NCI-H1048 (cell line): ENCODE results near the gene ZFYVE28.

Source experiments
- DNase-seq: peaks from one replicate; lab custom pipeline; 2025; lab: John Stamatoyannopoulos, UW

The ZFYVE28 gene

GRCh38 chr4:2352171-2352570, 66.3 kb downstream of the ZFYVE28 start:
- no peak for DNase-seq

- DNase-seq: no peak
Measured at GRCh38 chr4:2350982-2351381, 67.5 kb downstream of the ZFYVE28 start.

GRCh38 chr4:2348786-2349185, 69.7 kb downstream of the ZFYVE28 start:
- no peak for DNase-seq

DNA sequence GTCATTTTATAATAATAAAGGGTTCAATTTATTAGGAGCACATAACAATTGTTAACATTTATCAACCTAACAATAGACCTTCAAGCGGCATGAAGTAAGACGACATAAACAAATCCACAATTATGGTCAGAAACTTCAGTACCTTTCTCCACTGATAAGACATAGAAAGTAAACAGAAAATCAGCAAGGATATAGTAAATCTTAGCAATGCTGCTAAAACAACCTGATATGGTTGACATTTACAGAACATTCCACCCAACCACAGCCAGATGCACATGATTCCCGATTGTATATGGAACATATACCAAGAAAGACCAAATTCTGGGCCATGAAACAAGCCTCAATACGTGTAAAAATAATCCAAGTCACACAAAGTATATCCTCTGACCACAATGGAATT, 71.3 kb downstream of the ZFYVE28 start:
- DNase-seq: no peak

DNA sequence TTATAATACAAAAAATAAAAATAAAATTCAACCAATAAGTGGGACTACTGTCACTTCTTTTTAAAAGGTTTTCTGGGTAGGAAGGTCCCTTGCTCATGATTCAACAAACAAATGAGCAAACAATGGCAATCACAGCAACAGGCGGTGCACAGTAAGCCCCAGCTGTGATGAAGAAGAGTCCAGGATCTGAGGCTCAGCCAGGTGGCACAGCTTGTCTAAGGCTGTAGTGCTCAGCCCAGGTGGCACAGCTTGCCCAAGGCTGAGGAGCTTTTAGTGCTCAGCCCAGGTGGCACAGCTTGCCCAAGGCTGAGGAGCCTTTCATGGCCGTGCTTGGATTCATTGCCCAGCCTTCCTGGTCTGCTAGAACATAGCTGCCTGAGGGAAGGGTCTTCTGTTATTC, 75.0 kb downstream of the ZFYVE28 start:
- DNase-seq: no peak

DNA sequence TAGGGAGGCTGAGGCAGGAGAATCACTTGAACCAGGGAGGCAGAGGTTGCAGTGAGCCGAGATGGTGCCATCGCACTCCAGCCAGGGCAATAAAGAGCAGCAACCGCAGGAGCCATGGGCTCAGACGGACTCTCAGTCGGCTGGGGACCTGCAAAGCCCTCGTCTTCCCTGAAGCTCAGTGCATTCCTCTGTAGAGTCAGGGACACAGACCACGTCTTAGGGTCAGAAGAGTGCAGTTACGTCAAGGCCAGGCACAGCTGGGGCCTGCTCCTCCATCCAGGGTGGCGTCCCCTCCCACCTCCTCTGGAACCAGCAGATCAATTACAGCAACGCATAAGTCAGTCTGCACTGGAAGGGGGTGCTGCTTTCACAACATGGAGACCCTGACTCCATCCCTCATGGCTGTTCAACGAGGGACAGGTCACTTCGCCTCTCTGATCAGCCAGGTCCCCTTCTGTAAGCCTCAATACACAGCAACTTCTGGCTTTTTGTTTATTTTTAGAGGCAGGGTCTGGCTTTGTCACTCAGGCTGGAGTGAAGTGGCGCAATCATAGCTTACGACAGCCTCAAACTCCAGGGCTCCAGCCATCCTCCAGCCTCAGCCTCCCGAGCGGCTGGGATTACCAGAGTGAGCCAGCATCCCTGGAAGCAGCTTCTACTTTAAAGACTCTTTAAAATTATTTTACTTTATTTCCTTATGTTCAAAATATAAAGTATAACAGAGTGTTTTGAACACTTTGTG, 76.4 kb downstream of the ZFYVE28 start:
- no peak for DNase-seq

GRCh38 chr4:2341261-2341841, 77.1 kb downstream of the ZFYVE28 start:
- no peak for DNase-seq

DNA sequence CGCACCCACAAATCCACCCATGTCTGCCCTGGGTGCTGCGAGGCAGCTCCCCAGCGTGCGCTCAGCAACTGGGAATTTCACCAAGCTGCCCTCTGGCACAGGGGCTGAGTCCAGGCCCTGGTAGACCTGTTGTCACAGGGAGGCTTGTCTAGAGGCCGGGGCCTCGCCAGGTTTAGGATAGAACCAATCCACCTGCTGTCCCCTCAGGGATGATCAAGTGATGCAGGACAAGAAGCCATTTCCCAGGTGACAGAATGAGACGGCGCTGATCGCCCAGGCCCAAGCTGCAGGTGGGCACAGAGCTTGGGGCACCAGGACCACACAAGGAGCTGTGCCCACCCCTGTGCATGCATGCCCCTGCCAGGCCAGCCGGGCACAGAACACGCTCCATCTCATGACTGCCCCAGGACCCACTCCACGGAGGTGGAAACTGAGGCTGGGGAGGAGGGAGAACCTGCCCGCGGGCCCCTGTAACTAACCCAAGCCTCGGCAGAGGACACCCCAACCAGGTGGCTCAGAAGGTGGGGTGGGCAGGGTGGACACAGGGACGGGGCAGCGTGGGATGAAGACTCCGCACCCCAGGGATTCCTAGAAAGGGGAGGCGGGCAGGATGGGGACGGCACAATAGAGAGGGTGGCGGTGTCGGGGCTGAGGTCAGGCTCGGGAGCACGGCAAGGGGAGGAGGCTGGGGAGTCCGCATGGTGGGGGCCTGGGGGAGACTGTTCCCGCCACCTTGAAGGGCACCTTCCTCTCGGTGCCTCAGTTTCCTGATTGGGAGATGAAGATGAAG, 78.0 kb downstream of the ZFYVE28 start:
- no peak for DNase-seq

- DNase-seq: no peak
Measured at GRCh38 chr4:2339458-2340271, 78.8 kb downstream of the ZFYVE28 start.

DNA sequence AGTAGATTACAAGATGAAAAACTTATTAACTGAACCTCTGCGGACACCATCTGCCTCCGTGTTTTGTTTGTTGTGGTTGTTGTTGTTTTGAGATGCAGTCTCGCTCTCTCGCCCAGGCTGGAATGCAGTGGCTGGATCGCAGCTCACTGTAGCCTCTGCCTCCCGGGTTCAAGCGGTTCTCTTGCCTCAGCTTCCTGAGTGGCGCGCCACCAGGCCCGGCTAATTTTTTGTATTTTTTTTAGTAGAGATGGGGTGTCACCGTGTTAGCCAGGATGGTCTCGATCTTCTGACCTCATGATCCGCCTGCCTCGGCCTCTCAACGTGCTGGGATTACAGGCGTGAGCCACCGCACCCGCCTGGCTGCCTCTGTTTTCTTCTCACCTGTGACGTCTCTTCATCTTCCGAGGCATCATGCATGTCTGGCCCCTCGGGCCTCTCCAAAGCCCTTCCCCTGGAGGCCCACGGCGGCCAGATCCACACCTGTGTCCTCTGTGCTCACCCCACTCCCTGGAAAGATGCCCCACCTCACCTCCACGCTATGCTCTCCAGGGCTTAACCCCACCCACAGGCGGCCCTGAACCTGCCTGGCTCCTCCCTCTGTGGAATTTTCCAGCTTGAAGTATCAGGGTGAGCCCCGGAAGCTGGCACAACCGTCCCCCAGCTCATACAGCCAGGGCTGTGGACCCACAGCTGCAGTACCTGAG, 79.5 kb downstream of the ZFYVE28 start:
- no peak for DNase-seq

GRCh38 chr4:2337896-2338295, 80.5 kb downstream of the ZFYVE28 start:
- no peak for DNase-seq

DNA sequence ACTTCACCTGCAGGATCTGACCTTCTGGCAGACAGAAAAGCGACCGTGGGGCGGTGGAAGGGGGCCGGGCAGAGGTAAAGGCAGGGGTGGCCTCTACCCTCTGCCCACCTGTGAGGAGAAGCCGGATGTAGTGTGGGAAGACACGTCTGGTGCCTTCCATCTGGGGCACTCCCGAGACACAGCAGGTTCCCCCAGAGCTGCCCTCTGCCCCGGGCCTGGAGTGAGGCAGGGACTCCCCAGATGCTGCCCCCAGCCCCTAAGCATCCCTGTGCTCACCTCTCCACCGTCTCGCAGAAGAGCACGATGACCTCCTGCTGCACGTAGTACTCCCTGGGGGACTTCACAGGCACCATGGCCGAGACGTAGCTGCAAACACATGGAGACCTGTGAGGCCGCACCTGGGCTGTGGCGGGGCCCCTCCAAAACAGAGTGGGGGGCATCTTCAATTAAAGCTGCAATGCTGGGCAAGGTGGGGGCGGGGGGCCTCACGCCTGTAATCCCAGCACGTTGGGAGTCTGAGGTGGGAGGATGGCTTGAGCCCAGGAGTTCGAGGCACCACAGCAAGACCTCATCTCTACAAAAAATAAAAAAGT, 81.2 kb downstream of the ZFYVE28 start:
- no peak for DNase-seq

GRCh38 chr4:2336659-2337058, 81.8 kb downstream of the ZFYVE28 start:
- DNase-seq: no peak

DNA sequence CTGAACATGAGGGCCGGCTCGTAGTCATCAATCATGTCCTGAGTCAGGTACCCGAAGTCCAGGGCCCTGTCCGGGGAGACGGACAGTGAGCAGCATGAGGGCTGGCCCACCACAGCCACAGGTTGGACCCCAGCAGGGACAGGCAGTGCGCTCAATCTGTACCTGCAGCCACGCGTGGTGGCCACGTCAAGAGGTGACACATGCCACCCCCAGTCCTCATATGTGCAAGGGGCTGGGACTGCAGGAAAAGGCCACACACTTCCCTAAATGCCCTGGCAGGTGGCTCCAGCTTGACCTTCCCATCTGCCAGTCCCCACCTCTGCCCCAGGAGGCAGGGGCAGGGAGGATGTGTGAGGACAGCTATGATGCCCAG, 82.7 kb downstream of the ZFYVE28 start:
- no peak for DNase-seq

DNA sequence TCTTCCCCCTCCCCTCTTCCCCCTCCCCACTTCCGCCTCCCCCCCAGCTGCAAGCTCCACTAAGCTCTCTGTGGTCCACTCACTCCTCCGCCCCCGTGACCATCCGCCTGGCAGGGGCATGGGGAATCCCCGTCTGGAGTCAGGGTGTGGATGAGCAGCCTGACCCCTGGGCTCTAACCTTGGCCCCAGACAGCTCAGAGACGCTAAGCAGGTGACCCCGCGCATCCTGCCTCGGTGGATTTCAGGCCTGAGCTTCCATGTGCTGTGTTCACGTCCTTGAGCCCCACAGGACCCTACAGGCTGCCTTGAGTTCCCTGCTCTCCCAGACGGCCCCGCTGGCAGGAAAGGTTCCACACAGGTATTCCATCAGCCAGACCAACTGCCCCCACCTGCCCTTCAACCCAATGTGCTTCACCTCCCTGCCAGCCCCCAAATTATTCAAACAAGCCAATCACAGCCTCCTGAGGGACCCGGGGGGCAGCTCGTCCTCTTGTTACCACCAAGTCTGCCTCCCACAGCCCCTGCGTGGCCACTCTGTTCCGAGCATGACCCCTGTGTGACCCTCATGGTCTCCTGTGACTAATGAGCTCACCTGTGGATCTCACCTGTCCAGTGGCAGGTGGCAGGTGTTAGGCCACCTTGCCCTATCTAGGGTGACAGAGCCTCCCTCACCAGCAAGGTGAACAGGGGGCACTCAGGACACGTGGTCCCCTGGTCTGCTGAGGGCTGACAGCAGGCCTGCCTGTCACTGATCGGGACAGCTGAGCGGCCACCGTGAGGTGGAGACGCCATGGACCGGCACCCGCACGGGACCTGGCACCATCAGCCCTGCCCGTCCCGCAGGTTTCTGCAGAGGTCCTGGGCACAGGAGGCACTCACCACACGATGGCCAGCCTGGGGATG, 83.4 kb downstream of the ZFYVE28 start:
- no peak for DNase-seq

- DNase-seq: no peak
Measured at GRCh38 chr4:2333916-2334644, 84.4 kb downstream of the ZFYVE28 start.

DNA sequence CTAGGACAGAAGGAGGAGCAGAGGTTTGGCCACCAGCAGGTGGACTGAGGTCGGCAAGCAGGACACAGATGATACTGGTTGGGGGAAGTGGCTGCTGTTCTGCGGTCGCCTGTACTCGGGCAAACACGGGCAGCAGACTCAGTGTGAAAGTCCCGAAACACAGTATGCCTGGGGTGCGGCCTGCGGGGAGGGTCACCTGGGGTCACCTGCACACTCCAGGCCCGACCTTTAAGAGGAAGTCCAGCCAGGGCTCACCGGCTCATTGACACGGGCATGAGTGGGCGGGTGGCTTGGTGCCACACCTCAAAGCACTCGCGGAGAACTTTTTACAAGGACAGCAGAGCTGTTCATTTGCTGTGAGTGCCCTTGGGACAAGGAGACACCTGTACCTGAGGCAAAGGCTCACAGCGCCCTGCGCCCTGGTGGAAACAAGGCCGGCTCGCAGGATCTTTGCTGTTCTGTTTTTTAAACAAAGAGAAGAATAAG, 85.0 kb downstream of the ZFYVE28 start:
- DNase-seq: no peak

DNA sequence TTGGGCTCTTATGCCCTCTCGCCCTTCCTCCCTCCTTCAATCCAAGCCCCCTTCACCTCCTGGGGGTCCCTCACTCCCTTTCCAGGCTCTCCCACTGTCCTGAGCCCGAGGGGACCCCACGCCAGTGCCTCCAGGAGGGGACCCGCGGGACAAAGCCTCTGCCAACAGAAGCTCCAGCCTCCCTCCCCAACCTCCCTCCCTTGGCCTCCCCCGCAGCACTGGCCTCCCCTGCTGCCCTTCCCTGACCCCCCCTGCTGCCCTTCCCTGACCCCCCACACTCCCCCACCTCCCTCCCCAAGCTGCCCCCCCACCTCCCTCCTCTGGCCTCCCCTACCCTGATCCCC, 85.5 kb downstream of the ZFYVE28 start:
- DNase-seq: no peak

DNA sequence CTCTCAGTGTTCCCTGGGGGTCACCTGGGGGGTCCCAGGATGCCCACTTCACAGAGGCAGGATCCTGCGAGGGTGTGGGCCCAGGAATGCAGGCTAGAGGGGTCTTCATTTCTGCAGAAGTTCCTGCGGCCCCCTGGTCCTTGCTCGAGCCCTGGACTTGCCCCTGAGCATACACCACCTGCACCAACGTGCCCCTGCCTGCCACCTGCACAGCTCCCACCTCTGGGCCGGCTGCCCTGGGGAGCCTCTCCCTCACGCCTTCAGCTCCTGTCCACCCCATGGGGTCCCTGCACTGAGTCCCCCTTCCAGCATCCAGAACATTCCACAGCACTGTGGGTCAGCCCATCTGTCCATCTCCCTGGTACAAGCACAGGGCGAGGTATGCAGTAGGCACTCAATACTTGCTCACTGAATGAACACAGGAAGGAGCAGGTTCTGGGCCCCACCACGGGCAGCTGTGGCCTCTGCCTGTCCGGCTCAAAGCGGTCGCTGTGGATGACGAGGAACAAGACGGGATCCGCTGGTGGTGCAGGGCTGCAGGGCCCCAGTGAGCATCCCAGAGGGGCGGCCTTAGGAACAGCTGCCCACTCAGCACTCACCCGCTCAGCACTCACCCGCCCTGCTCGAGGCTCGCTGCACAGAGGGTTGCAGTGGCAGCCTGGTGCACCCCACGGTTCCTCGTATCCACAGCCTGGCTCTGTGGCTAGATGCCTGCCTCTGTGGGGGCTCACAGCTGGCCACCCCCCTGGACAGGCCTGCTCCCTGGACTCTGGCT, 86.1 kb downstream of the ZFYVE28 start:
- no peak for DNase-seq
